GM12878 (cell line): ENCODE results near the gene RNPS1. TPM values are rescaled to one million over a fixed set of nuclear protein-coding genes. Genes with fewer than 3 reads are reported as not detected.
A peak's percentile ranks its signal among the peaks of the same experiment; 100 is the strongest.

ENCODE experiments used
- CUX1 ChIP-seq: IDR thresholded peaks from 2 replicates; pipeline ENCODE4 v1.6.1; 2012; ENCODE audit warnings: improper control_type of control experiment, low read depth, low read length; ENCODE audit not compliant: insufficient replicate concordance
- HDGF ChIP-seq: fragments of 450-650 bp; IDR thresholded peaks from 2 replicates; pipeline ENCODE4 v1.6.1; 2016; ENCODE audit warnings: antibody characterized with exemption
- polyA plus RNA-seq, 11 experiments: library from polyadenylated mRNA; depleted of rRNA in 4 of 11; unstranded in 6 of 11; stranded (reverse) in 5 of 11; fragments of >200 nt; fragmentation: Nextera tagmentation in 4 of 11; fragmentation: Illumina TruSeq in 1 of 11; extraction: Ambion mirVana in 4 of 11; extraction: Trizol in 1 of 11; gene quantifications; 1 replicate in 1 of 11; 2 replicates in 10 of 11; pipeline versions ENCODE4 v1.2.1 to v1.2.3, GENCODE V29; 2011 to 2016; ENCODE audit warnings: inconsistent platforms in 2 of 11, missing spikeins in 2 of 11, low read depth in 1 of 11
- total RNA-seq, 4 experiments: library from RNA; depleted of rRNA in 3 of 4; stranded (reverse); fragments of >200 nt in 3 of 4; fragmentation: Illumina TruSeq in 1 of 4; extraction: Trizol in 1 of 4; gene quantifications; 2 replicates each; pipeline versions ENCODE4 v1.2.1 to v1.2.3, GENCODE V29; 2013 to 2021
- TF ChIP-seq, protein P1 (sequence below): fragments of 450-650 bp; IDR thresholded peaks from 2 replicates; pipeline ENCODE4 v1.6.1; 2017; ENCODE audit warnings: antibody characterized with exemption, mild to moderate bottlenecking, moderate library complexity
- TF ChIP-seq, protein P2 (sequence below): fragments of 150-350 bp; IDR thresholded peaks from 2 replicates; pipeline ENCODE4 v1.6.1; 2014; ENCODE audit warnings: mild to moderate bottlenecking, low read depth, low read length

Gene RNPS1
- total and polyA plus RNA-seq, 10 of the 15 experiments (the other 5 are each of a cell fraction or from before 2014, with no cell fraction given), result 38.2 to 359 (median 188) TPM

- TF ChIP-seq, protein P1, sequence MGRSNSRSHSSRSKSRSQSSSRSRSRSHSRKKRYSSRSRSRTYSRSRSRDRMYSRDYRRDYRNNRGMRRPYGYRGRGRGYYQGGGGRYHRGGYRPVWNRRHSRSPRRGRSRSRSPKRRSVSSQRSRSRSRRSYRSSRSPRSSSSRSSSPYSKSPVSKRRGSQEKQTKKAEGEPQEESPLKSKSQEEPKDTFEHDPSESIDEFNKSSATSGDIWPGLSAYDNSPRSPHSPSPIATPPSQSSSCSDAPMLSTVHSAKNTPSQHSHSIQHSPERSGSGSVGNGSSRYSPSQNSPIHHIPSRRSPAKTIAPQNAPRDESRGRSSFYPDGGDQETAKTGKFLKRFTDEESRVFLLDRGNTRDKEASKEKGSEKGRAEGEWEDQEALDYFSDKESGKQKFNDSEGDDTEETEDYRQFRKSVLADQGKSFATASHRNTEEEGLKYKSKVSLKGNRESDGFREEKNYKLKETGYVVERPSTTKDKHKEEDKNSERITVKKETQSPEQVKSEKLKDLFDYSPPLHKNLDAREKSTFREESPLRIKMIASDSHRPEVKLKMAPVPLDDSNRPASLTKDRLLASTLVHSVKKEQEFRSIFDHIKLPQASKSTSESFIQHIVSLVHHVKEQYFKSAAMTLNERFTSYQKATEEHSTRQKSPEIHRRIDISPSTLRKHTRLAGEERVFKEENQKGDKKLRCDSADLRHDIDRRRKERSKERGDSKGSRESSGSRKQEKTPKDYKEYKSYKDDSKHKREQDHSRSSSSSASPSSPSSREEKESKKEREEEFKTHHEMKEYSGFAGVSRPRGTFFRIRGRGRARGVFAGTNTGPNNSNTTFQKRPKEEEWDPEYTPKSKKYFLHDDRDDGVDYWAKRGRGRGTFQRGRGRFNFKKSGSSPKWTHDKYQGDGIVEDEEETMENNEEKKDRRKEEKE, result no peak
- peak; percentile 98 for TF ChIP-seq HDGF
- TF ChIP-seq, protein P2, sequence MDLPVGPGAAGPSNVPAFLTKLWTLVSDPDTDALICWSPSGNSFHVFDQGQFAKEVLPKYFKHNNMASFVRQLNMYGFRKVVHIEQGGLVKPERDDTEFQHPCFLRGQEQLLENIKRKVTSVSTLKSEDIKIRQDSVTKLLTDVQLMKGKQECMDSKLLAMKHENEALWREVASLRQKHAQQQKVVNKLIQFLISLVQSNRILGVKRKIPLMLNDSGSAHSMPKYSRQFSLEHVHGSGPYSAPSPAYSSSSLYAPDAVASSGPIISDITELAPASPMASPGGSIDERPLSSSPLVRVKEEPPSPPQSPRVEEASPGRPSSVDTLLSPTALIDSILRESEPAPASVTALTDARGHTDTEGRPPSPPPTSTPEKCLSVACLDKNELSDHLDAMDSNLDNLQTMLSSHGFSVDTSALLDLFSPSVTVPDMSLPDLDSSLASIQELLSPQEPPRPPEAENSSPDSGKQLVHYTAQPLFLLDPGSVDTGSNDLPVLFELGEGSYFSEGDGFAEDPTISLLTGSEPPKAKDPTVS, result no peak
- TF ChIP-seq CUX1, result no peak
Measured at GRCh38 chr16:2251296-2252111, 16.4 kb downstream of the RNPS1 start, which contains the start of gene ECI1 (continued).
